Astrocyte (in vitro differentiated cells and primary cell): ENCODE results near the gene USP22.

ENCODE experiments used
- CTCF ChIP-seq: IDR thresholded peaks from 2 replicates; pipeline ENCODE4 v1.5.1; 2011; ENCODE audit warnings: low read depth, mild to moderate bottlenecking, inconsistent platforms, low read length, moderate library complexity; ENCODE audit not compliant: insufficient read depth
- EZH2 ChIP-seq: IDR thresholded peaks from 2 replicates; pipeline ENCODE4 v1.6.1; 2012; ENCODE audit warnings: mild to moderate bottlenecking, low read length, inconsistent platforms; ENCODE audit not compliant: insufficient read depth

DNA sequence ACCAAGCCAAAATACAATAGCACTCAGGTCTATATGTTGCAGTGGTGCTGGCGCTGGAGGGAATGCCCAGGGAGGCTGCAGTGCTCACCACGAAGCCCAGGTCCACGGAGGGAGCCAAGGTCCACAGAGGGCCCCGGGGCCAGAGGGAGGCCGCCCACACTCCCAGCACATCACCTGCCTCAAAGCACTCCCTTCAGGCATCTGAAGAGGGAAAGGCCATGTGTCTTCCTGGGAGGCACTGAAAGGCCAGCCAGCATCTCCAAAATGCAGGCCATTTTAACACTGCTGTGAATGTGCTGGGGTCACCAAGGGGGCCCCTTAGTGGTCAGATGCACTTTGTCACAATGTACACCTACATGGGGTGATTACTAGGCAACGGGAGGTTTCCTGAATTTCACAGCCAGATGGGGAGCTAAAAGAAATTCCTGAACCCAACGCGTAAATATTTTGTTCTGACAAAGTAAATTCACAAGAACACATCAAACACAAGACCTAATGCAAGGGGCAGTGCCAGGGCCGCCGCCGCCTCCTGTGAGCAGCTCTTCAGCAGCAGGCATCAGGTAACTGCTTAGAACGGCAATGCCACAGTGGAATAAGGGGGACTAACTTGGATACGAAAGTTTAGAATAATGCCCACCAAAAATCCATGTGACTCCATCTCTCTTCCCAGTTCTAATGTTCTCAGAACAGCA lies 42.8 kb downstream of the USP22 start:
- TF ChIP-seq CTCF = no peak
- no peak for TF ChIP-seq EZH2
